ENCODE results near the gene CCT5.

The CCT5 gene

DNA sequence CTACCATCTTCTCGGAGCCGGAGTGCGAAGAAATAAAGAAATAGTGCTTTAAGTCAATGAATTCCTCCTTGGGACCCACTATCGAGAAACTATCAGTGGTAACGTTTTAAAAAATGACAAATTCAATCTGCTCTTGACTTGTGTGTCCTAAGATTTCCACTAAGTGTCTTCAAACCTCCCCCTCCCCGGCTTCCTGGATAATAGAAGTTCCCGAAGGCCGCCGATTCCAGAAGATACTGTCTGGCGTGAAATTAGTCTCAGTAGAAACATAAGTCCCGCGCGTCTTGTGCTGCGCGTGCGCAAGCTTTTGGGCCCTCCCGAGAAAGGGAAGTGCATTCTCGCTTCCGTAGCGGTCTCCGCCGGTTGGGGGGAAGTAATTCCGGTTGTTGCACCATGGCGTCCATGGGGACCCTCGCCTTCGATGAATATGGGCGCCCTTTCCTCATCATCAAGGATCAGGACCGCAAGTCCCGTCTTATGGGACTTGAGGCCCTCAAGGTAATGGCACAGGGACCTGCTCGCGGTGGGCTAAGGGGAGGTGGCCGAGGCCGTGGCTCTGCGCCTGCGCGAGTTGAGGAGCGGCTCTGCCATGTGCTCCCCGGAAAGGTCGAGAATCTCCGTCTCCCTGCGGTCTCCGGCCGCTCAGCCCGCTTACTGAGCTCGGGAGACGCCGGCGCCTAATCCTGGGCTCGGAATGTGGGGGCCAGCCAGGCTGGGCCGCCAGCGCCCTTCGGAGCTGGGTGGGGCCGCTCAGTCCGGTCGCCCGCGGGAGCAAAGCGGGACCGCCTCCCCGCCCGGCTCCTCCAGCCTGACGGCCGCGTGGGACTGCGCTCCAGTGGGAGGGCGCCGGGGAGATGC, at the start of gene CCT5:
CCT5 (plus strand) TSS at position 333 of the 858 bp plus-strand sequence; CDS start at position 394, 61 bp downstream.
- peak; percentile 73 to 85 (median 79) for DNase-seq

DNA sequence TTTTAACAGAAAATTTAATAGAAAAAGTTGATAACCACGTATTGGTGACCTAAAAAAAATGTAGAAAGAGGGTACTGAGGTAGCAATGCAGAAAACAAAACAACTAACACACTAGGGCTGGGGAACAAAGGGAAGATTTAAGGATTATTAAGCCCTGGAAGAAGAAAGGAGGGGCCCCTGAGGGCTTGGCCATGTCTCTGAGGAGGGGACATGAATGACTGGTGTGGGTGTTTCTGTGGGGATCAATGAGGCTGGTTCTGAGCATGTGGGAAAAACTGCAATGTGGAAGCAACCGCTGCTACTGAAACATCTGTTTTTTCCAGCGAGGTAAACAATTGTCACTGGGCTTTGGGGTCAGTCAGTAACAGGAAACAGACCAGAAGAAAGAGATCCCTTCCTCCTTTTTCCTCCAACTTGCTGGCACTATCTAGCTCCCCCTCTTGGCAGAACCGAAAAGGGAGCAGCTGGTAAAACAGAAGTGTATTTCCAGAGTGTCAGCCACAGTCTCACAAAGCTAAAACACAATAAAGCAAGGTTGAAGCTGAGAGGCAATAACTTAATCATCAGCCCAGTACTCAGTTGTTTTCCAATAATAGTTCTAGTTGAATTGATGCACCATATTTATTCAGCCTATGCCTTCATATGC, 48.7 kb upstream of the CCT5 start:
- DNase-seq: no peak

GRCh38 chr5:10202089-10202910, 47.8 kb upstream of the CCT5 start:
- DNase-seq: no peak

- no peak for DNase-seq
Observed at GRCh38 chr5:10209004-10209403, 41.1 kb upstream of the CCT5 start.

GRCh38 chr5:10213316-10213715, 36.8 kb upstream of the CCT5 start:
- DNase-seq: no peak

- DNase-seq: no peak
Observed at GRCh38 chr5:10214041-10214440, 36.0 kb upstream of the CCT5 start.

GRCh38 chr5:10215366-10215765, 34.7 kb upstream of the CCT5 start:
- no peak for DNase-seq

DNA sequence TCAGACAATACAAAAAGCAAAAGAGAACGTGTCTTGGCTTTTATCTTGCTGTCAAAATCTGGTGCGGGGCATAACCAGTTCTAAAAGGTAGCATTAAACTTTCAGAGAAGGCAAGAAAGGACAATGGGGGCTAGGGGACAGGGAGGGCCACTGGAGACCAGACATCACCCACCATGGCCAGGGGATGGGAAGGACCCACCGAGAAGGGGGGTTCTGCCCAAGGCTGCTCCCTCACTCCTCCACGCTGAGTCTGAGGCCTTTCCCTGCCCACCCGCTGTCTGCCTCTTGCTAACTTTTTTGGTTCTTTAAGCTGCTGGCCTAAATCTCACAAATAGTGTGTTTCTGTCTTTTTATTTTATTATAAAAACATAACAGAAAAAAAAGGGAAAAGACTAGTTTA, 34.0 kb upstream of the CCT5 start:
- DNase-seq: no peak

DNA sequence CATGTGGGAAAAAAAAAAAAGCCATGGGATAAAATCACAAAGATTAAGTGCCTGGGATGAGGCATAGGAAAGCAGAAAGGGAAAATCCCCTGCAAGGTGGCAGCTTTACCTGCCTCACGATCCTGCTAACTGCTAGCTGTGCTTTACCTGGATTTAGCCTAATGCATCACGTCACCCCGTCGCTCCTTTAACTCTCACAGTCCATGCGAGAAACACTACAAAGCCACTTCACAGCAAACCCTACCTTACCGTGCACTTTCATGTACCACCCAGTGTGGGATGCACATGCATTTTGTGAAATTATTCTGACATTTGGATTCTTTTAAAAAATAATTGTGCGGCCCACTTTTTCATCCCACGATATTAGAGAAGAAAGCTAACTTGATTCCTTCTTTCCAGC, 31.4 kb upstream of the CCT5 start:
- DNase-seq: no peak

GRCh38 chr5:10219068-10219467, 31.0 kb upstream of the CCT5 start:
- DNase-seq: no peak

- DNase-seq: no peak
Observed at GRCh38 chr5:10220248-10220647, 29.8 kb upstream of the CCT5 start.

DNA sequence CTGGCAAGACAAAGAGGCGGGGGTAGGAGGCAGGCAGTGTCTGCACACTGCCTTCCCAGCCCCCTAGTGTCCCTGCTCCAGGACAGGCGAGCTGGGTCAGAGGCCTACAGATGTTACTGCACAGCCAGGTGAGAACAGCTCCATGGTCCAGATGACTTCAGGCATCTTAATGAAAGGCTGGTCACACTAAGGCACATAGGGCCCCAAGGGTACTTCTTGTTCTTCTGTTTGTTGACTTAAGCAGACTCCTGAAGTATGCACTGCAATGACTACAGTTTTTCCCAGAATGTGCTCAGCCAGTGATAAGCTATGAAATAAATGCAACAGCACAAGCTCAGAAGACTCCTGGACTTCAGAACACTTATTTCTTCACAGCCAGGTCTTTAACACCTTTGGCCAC, 27.8 kb upstream of the CCT5 start:
- no peak for DNase-seq

GRCh38 chr5:10227379-10227778, 22.7 kb upstream of the CCT5 start:
- DNase-seq: no peak

DNA sequence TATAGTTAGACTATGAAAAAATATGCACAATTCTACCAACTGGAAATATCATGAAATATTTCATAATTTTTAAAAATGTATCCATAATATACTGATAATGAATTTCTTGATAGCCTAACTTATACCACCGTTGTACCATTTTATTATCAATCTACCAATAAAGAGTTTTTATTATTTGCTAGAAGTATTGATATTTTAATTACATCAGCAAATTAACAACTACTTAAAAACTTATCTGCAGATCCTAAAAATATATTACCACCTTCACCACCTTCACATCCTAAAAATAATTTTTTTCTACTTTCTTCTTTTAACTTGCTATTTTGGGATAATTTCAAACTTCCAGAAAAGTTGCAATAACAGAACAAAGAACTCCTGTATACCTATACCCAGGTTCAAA, 21.8 kb upstream of the CCT5 start:
- DNase-seq: no peak

GRCh38 chr5:10229306-10230048, 20.6 kb upstream of the CCT5 start:
- no peak for DNase-seq

GRCh38 chr5:10232386-10232785, 17.7 kb upstream of the CCT5 start:
- DNase-seq: no peak

DNA sequence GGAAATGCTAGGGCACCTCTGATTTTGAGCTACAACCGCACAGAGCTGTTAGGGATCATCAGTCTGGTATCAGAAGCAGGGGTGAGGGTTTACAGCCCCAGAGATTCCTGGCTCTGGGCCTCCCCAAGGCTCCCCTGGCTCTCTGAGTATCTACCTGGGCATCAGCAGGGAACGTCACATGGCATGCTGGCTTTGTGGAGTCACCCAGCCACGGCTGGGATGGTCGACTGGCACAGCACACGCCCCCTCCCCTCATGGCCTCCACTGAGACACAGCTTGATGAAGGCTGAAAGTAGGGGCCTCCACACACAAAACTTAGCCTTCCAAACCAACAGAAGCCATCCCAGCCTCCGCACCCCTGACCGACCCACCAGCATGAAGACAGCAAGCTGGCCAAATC, 17.1 kb upstream of the CCT5 start:
- DNase-seq: no peak

GRCh38 chr5:10233505-10233904, 16.6 kb upstream of the CCT5 start:
- no peak for DNase-seq

- no peak for DNase-seq
Observed at GRCh38 chr5:10235350-10235749, 14.7 kb upstream of the CCT5 start.

GRCh38 chr5:10243660-10244240, 6.3 kb upstream of the CCT5 start:
- DNase-seq: no peak

GRCh38 chr5:10244342-10244944, 5.6 kb upstream of the CCT5 start:
- no peak for DNase-seq

- DNase-seq: no peak
Observed at GRCh38 chr5:10246761-10247160, 3.3 kb upstream of the CCT5 start.

Data from activated CD4-positive, CD25-positive, alpha-beta regulatory T cell (primary cell).